ENCODE measurements around the gene MARCHF10.

The MARCHF10 gene

DNA sequence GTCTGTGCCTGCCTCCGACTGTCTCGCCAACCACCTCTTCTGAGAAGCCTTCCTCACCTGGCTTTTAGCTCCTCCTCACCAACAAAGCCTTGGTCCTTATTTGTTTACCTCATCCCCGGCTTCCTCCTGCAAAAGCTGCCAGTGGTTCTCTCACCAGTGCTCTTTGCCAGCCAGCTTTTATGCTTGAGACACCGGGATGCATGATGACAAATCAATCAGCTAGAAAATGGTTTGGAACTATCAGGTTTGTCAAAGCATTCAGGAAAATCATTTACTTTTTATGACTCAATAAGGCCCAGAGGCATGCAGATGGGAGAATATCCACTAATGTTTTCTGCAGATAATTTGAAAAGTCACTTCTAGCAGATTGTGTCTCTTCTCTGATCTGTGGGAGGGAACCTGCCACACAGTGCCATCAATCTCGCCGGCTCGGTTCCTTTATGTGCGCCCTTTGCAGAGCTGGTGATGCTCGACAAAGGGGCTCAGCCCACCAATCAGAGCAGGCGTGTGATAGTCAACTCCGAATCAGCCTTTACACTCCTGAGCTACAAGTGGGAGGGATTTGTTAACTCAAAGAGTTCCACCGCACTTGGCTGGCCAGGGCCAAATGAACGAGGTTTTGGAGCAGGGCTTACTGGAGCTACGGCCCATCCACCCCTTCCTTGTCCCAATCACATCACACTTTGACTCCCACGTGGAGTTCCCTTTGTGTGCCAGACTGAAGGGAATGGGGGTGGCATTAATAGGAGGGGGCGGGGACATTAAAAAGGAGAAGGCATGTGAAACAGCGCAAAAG is 94.8 kb downstream of the MARCHF10 start:
- ChIA-PET POLR2A (ENCODE audit: low non-redundant PET) (no interaction called here), CTCF (interaction anchor here (0.9 kb wide), 1 partner anchor 693 kb away, joined by 3 read pairs; no protein-coding TSS in a partner anchor)
- H3K27ac ChIP-seq: no peak overlapping the region
- DNase-seq (ENCODE audit: low spot score): no peak
- TF ChIP-seq, protein P1, sequence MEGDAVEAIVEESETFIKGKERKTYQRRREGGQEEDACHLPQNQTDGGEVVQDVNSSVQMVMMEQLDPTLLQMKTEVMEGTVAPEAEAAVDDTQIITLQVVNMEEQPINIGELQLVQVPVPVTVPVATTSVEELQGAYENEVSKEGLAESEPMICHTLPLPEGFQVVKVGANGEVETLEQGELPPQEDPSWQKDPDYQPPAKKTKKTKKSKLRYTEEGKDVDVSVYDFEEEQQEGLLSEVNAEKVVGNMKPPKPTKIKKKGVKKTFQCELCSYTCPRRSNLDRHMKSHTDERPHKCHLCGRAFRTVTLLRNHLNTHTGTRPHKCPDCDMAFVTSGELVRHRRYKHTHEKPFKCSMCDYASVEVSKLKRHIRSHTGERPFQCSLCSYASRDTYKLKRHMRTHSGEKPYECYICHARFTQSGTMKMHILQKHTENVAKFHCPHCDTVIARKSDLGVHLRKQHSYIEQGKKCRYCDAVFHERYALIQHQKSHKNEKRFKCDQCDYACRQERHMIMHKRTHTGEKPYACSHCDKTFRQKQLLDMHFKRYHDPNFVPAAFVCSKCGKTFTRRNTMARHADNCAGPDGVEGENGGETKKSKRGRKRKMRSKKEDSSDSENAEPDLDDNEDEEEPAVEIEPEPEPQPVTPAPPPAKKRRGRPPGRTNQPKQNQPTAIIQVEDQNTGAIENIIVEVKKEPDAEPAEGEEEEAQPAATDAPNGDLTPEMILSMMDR (conservative IDR thresholded peaks at IDR 0.05; ENCODE audit: low read depth): no peak

DNA sequence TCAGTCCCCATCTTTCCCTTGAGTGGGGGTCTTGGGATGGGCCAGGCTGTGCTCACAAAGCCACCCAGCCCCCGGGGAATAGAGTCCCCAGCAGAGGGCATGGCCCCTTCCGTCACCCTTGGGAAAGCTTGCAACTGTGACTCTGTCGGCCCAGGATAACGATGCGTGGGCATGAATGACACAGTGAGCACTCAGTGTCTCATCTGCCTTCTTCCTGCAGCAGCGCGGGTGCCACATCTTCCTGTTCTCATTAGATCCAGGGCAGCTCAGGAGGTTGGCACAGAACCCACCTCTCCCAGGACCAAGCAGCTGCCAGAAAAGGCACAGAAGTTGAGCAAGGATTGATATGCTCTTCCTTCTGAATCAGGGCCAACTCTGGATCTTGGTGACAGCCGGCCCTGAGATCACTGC is 95.9 kb downstream of the MARCHF10 start:
- ChIA-PET POLR2A (ENCODE audit: low non-redundant PET) (no interaction called here), CTCF (no interaction called here)
- H3K27ac ChIP-seq: no peak overlapping the region
- DNase-seq (ENCODE audit: low spot score): no peak
- TF ChIP-seq, protein P1 (conservative IDR thresholded peaks at IDR 0.05; ENCODE audit: low read depth): no peak

DNA sequence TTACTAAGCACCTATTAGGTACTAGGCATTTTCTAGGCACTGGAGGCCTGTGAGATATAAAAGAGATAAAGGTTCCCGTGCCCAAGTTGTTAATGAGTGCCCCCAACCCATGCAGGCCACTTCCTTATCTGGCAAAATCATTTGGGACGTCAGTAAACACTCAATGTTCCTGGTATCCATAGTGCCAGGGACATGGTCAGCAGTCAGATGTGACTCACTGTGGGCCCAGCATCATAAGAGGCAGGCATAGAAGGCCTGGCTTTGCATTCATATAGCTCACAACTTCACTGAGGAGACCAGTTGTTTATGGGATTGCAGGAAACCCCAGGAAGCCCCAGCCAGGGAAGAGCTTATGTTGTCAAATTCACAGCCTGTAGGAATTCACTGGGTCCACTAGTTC is 99.5 kb downstream of the MARCHF10 start:
- ChIA-PET POLR2A (ENCODE audit: low non-redundant PET) (no interaction called here), CTCF (no interaction called here)
- no peak overlapping the region for H3K27ac ChIP-seq
- DNase-seq (ENCODE audit: low spot score): no peak
- TF ChIP-seq, protein P1 (conservative IDR thresholded peaks at IDR 0.05; ENCODE audit: low read depth): no peak

DNA sequence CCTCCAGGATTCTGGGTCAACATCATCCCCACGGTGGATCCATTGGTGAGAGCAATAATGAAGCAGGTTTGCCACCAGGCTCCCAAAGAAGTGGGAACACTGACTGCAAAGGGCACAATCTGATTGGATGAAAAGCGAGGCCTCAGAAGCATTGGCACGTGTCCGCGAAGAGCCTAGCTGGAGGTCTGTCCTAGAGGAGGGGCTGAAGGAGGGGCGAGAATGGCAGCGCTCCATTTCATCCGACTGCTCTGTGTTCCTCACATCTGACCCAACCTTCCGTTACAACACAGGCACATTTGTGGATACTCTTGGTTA is 100.7 kb downstream of the MARCHF10 start:
- peak overlapping the region; percentile 96; the same call in 1 of the 2 replicates for H3K27ac ChIP-seq
- TF ChIP-seq, protein P1 (conservative IDR thresholded peaks at IDR 0.05; ENCODE audit: low read depth): no peak
- CTCF ChIA-PET: no interaction called here
- POLR2A ChIA-PET (ENCODE audit: low non-redundant PET): no interaction called here
- DNase-seq (ENCODE audit: low spot score): no peak

DNA sequence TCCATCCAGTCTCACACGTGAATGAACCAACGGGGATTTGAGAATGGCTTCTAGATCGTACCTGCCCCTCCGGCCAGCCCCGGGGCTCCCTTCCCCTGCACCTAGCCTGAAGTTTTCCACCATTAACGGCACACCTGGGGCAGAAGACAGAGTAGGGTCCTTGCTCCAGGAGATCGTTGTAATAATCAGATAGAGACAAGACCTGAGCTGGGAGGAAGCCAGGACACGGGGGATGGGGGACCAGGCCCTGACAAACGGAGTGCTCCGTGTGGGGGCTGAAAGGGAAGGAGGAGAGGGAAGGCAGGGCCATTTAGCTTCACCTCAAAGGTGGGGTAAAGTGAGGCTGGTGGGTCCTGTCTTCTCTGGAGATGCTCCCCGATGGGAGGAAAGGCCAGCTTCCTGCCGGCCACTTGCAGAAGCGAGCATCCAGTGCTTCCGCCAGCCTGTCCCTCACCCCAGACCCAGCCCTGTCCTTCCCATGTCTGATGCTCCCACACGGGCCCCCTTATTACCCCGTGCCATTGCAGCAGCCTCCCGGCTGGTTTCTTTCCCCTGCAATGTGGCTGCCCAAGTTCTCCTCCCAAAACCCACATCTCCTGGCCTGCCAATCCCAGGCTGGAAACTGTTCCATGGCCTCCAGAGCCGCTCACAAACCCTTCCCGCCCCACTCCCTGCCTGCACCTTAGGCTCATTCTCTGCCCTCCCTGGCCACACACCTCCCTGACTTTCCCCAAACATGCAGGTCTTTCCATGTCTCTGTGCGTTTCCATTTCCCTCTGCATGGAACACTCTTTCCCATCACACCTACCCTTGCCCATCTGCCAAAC is 101.3 kb downstream of the MARCHF10 start:
- no peak for DNase-seq (ENCODE audit: low spot score)
- H3K27ac ChIP-seq: peak overlapping the region; percentile 96
- TF ChIP-seq, protein P1 (conservative IDR thresholded peaks at IDR 0.05; ENCODE audit: low read depth): no peak
- ChIA-PET POLR2A (ENCODE audit: low non-redundant PET) (no interaction called here), CTCF (interaction anchor here (0.7 kb wide), 1 partner anchor 197 kb away, joined by 4 read pairs; no protein-coding TSS in a partner anchor)

DNA sequence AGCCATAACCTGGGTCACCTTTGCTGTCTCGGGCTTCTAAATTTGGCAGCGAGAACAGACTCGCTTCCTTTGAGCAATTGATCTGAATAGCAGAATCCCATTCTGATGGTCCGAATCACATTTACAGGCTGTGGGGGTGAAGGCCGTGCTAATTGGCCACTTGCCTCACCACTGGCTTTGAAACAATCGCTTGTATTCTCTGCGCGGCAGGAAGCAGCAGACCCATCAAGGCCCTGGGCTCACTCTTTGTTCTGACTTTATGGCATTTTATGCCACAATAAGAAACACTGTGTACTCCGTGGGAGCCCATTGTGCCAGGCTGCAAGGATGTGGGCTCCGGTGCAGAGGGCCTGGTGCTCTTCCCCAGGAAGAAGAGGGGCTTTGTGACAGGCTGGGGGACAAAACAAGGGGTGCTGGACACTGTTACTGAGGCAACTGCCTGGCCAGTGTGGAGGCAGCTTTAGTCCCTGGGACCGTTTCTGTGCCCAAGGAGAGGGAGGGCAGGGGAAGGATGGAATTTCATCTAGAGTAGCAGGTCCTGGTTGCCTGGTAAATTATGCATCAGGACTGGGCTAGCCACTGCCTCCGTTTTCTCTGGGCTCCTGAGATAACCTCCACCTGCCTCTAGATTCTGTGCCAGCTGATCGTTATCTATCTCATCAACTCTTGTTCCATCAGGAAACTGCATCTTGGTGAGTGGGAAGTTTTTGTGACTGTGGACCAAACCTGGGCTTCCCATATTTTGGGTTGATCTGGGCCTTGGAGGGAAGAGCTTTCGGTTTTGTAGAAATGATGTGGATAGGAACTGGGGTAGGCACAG is 102.1 kb downstream of the MARCHF10 start:
- TF ChIP-seq, protein P1 (conservative IDR thresholded peaks at IDR 0.05; ENCODE audit: low read depth): no peak
- no peak for DNase-seq (ENCODE audit: low spot score)
- ChIA-PET POLR2A (ENCODE audit: low non-redundant PET) (interaction anchor here (1.0 kb wide), 1 partner anchor 16 kb away, joined by 3 read pairs; no protein-coding TSS in a partner anchor), CTCF (interaction anchor here (0.7 kb wide), 1 partner anchor 198 kb away, joined by 4 read pairs; no protein-coding TSS in a partner anchor)
- H3K27ac ChIP-seq: peak overlapping the region; percentile 96
